GM18873 (cell line): ENCODE data around the gene PCDH17.

Experiments
- ATAC-seq: cut with Tn5 transposase; IDR thresholded peaks from one replicate; pipeline ENCODE4 v1.9.1; 2021; ENCODE audit warnings: mild to moderate bottlenecking, moderate library complexity, moderate number of reproducible peaks; ENCODE audit not compliant: unreplicated experiment, low FRiP score

Gene PCDH17

DNA sequence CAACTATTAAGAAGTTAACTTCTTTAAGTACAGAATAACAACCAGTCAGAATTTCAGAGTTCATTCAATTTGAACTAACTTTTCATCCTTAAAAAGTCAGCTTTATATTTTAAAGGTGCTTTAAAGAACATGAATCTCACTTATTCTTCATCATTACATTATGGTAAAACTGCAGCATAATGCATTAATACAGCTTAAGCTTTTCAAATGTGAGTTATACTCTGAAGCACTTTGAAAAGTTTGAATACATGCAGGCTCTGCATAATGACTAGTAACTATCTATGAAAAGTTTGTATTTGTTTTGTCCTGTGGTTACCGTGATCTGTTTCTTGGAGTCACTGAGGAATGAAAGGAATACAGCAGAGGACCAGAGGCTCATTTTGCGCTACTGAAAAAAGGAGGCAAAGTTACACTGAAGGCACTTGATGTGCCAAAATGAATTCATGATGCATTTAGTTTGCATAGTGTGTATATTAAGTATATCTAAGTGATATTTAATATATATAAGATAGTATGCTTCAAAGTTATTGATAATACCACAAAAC is 4.1 kb downstream of the PCDH17 start:
- no peak for ATAC-seq

DNA sequence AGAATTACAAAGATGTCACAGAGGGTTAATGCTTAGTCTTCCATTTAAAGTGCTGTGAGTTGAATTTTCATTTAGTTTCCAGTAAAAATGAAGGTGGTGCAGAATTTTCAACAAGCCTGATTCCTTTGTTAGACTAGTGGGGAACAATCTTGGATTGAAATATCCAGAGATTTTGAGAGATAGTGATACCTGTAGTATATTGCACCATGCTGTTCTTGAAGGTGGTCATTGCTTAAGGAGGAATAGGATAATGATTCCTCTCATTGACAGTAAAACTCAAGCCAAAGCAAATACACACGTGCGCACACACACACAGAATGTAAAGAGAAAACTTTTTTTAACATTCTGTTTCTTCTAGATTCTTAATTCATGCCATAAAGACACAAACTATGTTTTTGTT is 5.3 kb downstream of the PCDH17 start:
- ATAC-seq = no peak

DNA sequence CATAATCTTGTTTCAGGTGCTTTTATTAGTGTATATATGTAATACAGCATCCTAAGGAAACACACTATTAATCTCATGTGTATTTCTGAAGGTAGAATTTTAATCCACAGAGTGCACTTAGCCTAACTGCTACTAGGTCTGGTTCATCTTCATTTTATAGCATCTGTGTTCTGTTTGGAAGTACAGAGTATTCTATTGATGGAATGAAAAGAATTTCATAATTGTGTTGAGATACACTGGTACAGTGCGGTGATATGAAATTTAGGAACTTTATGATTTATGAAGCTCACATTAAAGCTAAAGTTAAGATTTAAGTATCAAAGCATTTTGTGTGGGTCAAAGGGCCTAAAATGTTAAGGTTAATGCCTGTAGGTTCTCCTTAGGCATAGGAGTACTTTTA is 6.0 kb downstream of the PCDH17 start:
- no peak for ATAC-seq

DNA sequence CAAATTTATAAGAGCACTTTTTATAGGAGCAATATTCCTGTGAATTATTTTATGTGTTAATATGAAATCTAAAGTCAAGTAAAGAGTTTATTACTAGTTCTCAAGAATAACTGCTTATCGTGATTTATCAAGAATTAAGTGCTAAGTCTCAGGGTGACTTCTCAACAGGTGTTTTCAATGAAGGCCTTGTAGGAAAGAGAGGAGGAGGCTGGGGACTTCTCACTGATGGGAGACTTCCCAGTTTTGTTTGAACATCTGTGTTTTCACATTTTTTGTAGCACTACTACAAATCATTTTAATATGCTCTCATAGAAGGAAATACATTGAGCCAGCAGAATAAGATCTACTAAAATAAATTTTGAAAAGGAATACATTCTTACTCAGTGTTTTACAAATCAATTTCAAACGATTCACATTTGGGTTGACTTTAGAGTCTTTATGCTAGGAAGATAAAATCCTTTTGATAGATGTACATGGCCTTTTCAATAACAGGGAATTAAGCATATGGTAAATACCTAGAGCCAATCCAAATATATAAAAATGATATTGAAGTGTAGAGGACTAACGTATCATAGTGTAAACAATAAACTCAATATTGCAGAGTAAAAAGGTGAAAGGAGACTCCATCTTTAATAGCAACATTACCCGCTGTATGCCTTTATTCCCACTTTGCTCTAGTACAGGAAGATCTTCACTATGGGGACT is 6.8 kb downstream of the PCDH17 start:
- ATAC-seq = no peak

DNA sequence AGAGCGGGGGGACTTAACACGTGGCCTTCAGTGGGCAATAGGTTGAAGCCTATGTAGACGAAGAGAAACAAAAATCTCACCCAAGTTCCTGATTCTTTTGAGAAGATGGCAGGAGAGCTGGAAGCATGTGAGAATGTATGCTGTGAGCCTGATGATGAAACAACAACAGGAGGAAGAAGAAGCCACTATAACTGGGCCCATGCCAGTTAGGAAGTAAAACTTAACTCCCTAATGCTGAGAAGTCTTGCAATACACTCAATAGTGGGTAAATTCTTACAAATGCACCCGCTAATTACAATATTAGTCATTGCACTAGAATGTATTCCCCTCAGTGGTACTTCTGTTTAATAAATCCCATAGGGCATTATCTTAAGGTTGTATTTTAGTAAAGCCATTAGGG is 9.1 kb downstream of the PCDH17 start:
- ATAC-seq = no peak

DNA sequence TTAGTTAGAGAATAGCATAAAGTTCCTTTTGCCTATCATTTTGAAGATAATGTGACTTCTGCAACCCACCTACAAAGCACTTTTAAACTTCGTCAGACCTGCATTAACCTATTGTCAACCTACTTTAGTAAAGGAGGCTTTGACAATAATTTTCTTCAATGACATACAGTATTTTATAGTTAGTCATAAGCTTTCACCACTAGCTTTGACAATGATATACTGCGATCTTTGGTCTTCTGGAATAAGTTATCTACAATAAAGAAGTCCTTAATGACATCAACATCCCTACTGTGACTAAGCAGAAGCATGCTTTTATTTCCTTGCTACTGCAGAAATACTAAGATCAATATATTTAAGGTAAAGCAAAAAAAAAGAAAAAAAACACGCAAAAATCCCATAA is 9.5 kb downstream of the PCDH17 start:
- ATAC-seq = no peak

DNA sequence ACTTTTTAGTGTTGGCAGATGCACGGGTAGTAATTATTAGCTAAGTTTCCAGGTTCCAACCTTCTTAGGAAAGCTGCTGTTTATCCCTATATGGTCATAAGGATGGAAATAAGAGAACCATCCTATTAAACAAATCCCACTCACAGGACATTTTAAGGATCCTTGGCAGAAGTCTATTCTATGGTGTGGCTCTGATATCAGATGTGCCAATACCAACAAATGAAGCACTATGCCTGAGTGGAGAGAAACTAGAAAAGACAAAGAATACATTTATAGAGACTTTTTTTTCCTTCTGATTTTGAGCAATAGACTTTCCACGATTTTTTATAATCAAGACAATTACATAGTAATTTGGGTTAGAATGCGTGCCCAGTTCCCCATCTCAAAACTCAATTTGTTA is 12.6 kb downstream of the PCDH17 start:
- no peak for ATAC-seq

DNA sequence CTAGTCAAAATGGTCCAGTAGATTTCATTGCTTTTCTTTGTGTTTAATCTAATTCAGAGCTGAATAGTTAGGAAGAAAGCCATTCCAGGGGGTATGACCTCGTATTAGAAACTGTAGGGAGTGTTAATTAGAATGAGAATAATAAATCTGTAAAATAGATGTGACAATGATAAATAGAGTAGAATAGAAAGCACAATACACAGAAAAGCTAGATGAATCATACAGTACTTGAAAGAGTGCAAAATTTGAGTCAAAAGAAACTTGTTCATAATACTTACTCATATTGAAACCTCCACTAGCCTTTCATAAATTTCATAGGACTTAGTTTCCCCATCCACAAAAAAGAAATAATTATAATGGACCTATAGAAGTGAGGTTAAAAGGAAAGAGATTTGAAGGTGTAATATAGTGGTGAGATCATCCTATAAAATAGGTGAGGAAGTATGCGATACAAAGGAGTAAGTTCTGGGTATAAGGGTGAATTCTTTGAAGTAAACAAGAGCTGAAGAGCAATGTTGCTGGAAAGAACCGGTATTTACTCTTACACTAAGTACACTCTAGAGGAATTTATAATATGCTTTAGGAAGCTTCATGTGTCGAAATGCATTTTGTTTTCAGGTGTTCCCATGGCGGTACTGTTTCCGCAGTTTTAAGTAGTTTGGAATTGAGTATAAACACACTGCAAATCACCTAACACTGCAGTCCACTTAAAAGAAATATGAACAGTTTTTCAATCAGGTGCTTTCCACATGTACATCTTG is 21.9 kb downstream of the PCDH17 start:
- no peak for ATAC-seq

DNA sequence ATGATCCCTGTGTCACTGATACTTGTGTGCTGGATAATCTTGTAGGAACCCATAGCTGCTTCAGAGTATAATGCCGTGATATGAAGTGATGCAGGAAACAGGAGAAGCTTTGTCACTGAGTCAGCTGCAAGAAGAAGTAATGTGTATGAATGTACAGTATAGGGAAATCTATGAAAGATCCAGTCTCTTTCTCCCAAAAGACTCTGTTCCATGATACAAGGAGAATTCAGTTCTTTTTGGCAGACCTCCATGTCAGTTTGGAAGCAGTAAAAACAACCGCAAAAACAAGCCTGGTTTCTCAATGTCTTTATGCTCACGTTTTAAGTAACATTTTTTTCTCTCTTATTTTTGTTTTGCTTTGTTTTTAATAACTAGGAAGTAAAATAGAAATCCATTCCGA is 33.9 kb downstream of the PCDH17 start:
- ATAC-seq = no peak

DNA sequence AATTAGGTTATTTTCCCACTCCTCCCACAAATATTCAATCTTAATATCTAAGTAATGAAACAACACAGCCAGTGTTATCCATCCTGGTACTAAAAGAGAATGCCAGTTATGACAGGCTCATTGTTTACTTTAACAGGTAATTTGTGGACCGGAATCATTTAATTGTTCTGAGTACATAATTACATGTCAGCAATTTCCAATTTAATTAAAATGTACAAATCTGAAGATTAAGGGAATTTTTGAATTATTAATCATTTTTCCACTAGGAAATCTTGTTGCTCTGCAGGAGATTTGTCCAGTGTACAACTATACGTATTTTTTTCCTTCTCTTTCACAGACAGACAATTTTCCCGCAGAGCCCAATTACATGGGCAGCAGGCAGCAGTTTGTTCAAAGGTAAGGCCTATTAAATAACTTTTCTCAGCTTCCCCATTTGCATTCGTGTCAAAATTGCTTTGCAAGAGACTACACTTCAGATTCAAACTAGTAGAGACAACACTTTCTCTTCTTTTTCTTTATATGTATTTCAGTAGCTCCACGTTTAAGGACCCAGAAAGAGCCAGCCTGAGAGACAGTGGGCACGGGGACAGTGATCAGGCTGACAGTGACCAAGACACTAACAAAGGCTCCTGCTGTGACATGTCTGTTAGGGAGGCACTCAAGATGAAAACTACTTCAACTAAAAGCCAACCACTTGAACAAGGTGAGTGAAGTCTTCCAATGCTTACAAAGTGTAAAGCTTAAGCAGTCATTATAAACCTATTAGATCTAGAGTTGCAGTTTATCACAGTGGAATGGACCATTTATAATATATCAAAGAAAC is 34.8 kb downstream of the PCDH17 start:
- no peak for ATAC-seq

DNA sequence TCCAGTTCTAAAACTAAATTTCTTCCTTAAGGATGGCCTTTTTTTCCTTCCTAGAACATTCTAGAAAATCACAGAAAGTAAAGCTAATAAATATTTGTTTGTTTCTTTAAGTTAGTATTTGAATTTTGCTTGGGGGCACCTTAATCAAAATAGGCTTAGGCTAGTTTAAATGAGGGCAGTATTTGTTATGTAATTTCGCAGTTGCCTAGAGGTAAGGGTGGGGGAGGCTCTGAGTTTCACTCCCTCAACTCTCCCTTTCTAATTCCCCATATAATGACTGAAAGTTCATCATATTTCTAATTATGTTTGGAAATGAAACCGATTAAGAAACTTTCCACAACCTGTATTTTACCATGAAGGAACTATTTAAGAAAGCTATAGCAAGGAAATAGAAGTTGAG is 40.6 kb downstream of the PCDH17 start:
- ATAC-seq = no peak

DNA sequence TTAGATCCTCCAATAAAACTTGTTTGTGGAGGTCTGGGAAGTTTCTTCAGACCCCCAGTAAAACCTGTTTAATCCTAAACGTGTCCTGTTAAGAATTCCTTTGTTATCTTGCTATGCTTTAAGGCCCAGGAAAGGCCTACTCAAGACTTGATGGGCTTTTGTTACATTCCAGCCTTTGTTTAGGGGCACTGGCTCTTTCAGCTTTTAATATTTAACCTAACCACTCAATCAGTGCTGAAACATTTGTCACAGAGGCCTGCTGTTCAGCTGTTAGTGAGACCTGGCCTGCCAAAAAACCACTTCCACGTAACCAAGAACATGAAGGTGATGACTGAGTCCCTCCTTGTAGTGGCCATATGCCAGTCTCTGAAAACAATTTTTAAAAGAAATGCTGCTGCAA is 41.7 kb downstream of the PCDH17 start:
- ATAC-seq = no peak

DNA sequence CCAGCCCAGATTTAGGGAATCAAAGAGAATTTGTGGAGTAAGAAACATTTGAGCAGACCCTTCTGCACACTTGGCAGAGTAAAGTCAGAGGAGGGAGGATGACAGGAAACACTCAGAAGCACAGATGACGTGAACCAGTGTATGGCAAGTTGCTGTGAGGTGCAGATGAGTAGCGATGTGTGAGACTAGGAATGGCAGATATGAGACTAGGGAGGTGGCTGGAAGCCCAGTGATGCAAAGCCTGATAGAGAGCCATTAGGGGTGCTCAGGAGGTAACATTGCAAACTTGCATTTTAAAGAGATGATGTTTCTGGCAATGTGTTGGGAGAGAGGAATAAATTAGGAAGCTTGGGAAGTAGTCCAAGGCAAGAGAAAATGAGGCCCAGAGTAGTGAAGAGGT is 44.0 kb downstream of the PCDH17 start:
- no peak for ATAC-seq

DNA sequence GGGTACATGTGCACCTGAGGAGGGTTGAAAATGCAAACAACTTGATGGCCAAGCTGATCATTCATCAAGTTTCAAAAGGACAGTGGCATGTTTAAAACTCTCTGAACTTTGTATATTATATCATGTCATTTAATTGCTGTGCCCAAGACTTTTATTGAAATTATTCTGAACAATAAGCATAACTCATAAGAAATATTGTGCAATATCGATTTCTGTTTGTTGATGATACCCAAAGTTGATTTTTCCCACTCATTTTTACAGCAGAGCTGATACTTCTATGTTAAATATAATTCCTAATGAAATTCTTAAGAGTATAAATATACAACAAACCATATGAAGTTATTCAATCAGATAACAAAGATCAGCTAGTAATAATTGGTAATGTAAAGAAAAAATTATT is 49.1 kb downstream of the PCDH17 start:
- ATAC-seq = no peak

DNA sequence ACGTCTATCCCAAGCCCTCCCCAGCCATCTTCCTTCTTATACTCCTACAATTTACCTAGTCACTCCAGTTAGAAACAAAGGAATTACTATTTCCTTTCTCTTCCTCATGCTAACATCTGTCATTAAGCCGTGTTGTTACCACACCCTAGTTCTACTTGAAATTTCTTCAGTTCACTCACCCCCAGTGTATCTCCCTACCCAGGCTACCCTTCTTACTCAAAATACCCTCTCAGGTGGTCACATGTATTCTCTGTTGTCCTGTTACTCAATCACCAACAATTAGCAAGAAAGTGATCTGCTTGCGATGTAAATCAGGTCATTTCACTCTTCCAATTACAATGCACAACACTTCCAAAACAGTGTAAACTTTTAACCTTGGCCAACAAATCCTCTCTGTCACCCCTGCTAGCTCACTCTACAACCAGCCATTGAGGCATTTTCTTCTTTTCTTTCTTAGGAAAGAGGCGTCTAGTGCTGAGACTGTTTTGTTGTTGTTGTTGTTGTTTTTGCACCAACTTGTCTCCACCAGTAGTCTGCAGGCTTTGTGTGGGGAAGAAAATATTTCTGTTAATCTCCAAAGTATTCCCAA is 50.7 kb downstream of the PCDH17 start:
- no peak for ATAC-seq

DNA sequence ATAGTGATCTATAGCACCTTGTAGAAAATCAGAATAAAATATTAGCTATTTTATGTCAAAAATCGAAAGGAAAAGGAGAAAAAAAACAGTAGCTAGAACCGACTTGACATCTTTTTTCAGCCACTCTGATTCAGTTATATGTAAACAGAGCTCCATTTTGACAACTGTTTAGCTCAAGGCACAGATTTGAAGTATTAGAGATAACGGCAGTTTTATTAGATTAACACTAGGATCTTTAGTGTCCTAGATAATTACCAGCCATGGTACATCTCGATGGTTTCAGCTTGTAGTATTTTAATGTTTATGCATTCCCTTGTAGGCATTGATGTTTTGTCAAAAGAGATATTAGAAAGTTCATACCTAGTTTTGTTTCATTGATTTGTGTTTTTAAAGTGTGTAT is 67.3 kb downstream of the PCDH17 start:
- ATAC-seq = no peak

DNA sequence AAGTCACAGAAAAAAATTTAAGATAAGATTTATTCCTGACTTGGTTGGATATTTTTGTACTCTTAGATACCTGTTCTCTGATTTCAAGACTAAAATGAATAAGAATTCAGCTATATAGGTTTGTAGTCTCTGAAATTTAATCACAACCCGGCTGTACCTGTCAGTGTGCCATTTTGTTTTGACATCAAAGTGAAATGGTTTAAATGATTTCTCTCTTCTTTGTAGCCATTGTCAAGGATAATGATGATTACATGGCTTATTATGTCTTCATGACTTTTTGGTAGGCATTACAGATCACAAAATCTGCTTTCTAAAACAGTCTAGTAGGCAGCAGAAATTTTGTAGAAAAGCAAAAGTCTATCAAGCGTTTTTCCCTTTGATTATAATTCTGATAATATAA is 72.5 kb downstream of the PCDH17 start:
- no peak for ATAC-seq

DNA sequence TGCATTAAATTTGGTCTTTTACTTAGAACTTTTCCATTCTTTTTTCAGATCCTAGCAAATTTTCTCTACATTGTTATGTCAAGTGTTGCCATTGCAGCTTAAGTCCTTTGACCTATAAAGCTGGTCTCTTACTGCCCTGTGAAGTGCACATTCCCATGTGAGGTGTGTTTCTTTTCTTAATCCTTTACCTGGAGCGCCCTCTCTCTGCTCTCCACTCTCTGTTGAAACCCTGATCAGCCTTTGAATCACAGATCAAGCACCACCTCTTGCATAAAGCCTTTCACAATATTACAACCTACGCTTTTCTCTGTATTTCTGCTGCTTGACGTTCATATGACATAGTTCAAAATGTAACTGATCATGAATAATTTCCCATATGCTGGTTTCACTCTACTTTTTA is 84.8 kb downstream of the PCDH17 start:
- ATAC-seq = no peak

DNA sequence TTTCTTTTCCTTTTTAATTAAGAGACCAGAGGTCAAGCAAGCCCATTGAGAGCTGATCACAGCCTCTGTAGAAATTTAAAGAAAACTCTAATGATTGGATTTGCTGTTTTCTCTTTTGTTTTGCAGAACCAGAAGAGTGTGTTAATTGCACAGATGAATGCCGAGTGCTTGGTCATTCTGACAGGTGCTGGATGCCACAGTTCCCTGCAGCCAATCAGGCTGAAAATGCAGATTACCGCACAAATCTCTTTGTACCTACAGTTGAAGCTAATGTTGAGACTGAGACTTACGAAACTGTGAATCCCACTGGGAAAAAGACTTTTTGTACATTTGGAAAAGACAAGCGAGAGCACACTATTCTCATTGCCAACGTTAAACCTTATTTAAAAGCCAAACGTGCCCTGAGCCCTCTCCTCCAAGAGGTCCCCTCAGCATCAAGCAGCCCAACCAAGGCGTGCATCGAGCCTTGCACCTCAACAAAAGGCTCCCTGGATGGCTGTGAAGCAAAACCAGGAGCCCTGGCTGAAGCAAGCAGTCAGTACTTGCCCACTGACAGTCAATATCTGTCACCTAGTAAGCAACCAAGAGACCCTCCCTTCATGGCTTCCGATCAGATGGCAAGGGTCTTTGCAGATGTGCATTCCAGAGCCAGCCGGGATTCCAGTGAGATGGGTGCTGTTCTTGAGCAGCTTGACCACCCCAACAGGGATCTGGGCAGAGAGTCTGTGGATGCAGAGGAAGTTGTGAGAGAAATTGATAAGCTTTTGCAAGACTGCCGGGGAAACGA is 93.1 kb downstream of the PCDH17 start:
- no peak for ATAC-seq

DNA sequence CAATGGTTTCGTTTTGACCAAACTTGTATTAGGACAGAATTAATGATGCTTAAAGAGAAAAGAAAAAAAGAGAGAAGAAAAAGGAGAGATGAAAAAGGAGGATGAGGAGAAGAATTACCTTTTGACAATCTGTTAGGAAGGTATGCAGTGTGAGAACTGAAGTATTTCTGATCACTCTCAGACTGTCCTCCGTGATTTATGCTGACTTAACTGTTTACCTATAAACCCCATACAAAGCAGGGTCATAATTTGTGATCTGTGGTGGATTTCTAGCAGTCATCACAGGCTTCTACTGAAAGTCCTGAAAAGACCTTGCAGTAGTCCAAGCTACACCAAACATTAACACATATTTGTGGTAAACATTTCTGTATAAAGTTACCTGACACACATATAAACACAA is 93.9 kb downstream of the PCDH17 start:
- no peak for ATAC-seq
